Upper lobe of left lung (tissue), 6 donors: ENCODE data around the gene DST. TPM values are rescaled to one million over a fixed set of nuclear protein-coding genes. Genes with fewer than 3 reads are reported as not detected.
A peak's percentile ranks its signal among the peaks of the same experiment; 100 is the strongest.

Source experiments
- ATAC-seq, 2 donors: fragments of 200-7000 bp; cut with Tn5 transposase; one replicate each; pipeline ENCODE4 v1.9.1; 2022; ENCODE audit warnings: mild to moderate bottlenecking in 2 of 2, moderate library complexity in 2 of 2; ENCODE audit not compliant: low FRiP score in 2 of 2
- DNase-seq, 2 donors: peaks; one replicate each; pipeline ENCODE4 v3.0.0-alpha.2; 2019 to 2020
- H3K27ac ChIP-seq, 4 donors: fragments of 200-600 bp; sonication (generic); one replicate each; pipeline ENCODE4 v1.5.1; 2016 to 2019
- H3K27me3 ChIP-seq, 4 donors: fragments of 200-600 bp; sonication (generic); one replicate each; pipeline ENCODE4 v1.5.1; 2017 to 2019
- H3K36me3 ChIP-seq, 4 donors: fragments of 200-600 bp; sonication (generic); one replicate each; pipeline ENCODE4 v1.5.1; 2016 to 2019
- H3K4me1 ChIP-seq, 4 donors: fragments of 200-600 bp; sonication (generic); one replicate each; pipeline ENCODE4 v1.5.1; 2018 to 2019
- H3K4me3 ChIP-seq, 4 donors: fragments of 200-600 bp; sonication (generic); one replicate each; pipeline ENCODE4 v1.5.1; 2017 to 2019; ENCODE audit warnings: mild to moderate bottlenecking in 2 of 4, moderate library complexity in 1 of 4
- H3K9me3 ChIP-seq, 4 donors: fragments of 200-600 bp; sonication (generic); one replicate each; pipeline ENCODE4 v1.5.1; 2018 to 2019
- EP300 ChIP-seq, 4 donors: sonication (generic); formaldehyde crosslinking; IDR thresholded peaks; one replicate each; pipeline ENCODE4 v1.5.1; 2017; ENCODE audit warnings: antibody characterized with exemption in 4 of 4, control low read depth in 2 of 4
- POLR2A ChIP-seq, 4 donors: fragments of 450-650 bp; IDR thresholded peaks; one replicate each; pipeline ENCODE4 v1.5.1; 2016 to 2017; ENCODE audit warnings: antibody characterized with exemption in 4 of 4, mild to moderate bottlenecking in 2 of 4
- POLR2AphosphoS5 ChIP-seq, 2 donors: sonication (generic); formaldehyde crosslinking; IDR thresholded peaks; one replicate each; pipeline ENCODE4 v1.5.1; 2017; ENCODE audit warnings: antibody characterized with exemption in 2 of 2
- WGBS, 2 donors: methylation state at CpG; one replicate each; pipeline ENCODE4 v1.1.5; 2017 to 2018; 5-methylcytosine and 5-hydroxymethylcytosine counted together
- total RNA-seq, 6 donors: library from RNA; depleted of rRNA in 4 of 6; stranded (reverse); fragments of >200 nt in 4 of 6; gene quantifications; one replicate each; pipeline versions ENCODE4 v1.1.0 to v1.2.1, GENCODE V29; 2016 to 2021
- TF ChIP-seq, protein P1 (sequence below), 6 experiments: fragments of 450-650 bp in 4 of 6; fragments of 200-600 bp in 2 of 6; sonication (generic) in 2 of 6; IDR thresholded peaks; one replicate each; pipeline ENCODE4 v1.5.1; 2016 to 2019; ENCODE audit warnings: antibody characterized with exemption in 6 of 6
- donor health status: DM: no; HTN: no; CAD: no; lungs with moderate emphysema.
- donor health status: DM: no; HTN: yes; CAD: no; lungs with severe emphysema.

The DST gene
- total RNA-seq, 6 donors from 2014 or later: 241 to 477 (median 341) TPM

DNA sequence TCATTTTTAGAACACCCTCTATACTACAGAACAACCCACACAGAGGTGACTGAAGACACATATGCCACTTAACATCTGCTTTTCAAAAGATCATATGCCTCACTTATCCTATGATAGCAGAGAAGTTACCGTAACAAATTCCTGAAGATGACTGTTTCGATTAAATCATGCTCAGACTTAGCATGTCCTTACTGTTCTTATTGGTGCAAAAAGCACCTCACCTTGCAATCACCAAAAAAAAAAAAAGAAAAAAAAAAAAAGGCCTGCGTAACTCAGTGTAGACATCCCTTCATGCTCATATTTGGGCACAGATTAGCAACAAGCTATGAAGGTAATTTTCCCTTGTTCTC is 17.7 kb upstream of the DST start:
- no peak overlapping the region for H3K4me3 ChIP-seq
- TF ChIP-seq POLR2A (IDR thresholded peaks at IDR 0.05): no peak
- no peak for TF ChIP-seq EP300 (IDR thresholded peaks at IDR 0.05)
- no peaks in the 10 kb centered on the region for H3K27me3 ChIP-seq
- no peaks in the 10 kb centered on the region for H3K9me3 ChIP-seq
- no peak overlapping the region for H3K27ac ChIP-seq
- no peaks in the 10 kb centered on the region for H3K36me3 ChIP-seq
- WGBS, 2 donors: 85 to 93% methylated on average over 3 of the region's 3 CpGs
- peaks cover 0 to 7% (median 3%) of the 10 kb centered on the region in 4 donors for H3K4me1 ChIP-seq
- ATAC-seq: no peak
- no peak for DNase-seq

DNA sequence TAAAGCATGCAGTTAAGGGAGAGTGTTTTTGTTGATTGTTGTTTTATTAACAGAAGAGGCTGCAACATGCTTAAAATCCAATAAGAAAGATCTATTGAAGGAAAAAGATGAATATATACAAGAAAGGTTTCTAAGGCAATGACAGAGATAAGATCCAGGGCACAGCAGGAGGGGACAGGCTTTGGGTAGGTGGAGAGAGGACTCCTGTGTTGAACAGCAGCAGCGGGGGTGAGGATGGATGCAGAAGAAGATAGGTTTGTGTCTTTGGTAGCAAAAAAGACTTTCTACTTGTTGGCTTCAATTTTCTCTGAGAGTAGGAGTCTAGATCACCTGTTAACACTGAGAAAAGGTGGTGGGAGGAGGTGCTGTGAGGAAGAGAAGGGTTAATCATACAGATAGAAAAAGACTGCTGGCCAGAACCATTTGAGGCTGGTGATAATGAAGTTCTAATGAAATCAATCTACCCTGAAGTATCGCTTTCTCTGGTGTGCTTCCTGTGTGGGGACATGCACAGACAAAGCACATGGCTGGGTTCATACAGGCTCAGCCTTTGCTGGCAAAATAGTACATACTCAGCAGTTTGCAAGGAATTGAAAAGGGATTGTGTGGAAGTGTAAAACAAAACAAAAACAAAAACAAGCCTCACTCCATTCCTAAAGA is 17.2 kb upstream of the DST start:
- Histone ChIP-seq H3K27me3 (no peaks in the 10 kb centered on the region), H3K9me3 (no peaks in the 10 kb centered on the region), H3K27ac (peak overlapping the region in 1 of 4 donors; percentile 31), H3K36me3 (no peaks in the 10 kb centered on the region), H3K4me1 (peaks cover 0 to 7% (median 3%) of the 10 kb centered on the region in 4 donors), H3K4me3 (no peak overlapping the region)
- no peak for DNase-seq
- no peak for TF ChIP-seq POLR2A (IDR thresholded peaks at IDR 0.05)
- TF ChIP-seq, protein P1, sequence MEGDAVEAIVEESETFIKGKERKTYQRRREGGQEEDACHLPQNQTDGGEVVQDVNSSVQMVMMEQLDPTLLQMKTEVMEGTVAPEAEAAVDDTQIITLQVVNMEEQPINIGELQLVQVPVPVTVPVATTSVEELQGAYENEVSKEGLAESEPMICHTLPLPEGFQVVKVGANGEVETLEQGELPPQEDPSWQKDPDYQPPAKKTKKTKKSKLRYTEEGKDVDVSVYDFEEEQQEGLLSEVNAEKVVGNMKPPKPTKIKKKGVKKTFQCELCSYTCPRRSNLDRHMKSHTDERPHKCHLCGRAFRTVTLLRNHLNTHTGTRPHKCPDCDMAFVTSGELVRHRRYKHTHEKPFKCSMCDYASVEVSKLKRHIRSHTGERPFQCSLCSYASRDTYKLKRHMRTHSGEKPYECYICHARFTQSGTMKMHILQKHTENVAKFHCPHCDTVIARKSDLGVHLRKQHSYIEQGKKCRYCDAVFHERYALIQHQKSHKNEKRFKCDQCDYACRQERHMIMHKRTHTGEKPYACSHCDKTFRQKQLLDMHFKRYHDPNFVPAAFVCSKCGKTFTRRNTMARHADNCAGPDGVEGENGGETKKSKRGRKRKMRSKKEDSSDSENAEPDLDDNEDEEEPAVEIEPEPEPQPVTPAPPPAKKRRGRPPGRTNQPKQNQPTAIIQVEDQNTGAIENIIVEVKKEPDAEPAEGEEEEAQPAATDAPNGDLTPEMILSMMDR (IDR thresholded peaks at IDR 0.05): no peak
- TF ChIP-seq POLR2AphosphoS5 (IDR thresholded peaks at IDR 0.05): no peak
- TF ChIP-seq EP300 (IDR thresholded peaks at IDR 0.05): no peak
- ATAC-seq: no peak
- 77% methylated on average over 2 of the region's 2 CpGs for WGBS, 2 donors

DNA sequence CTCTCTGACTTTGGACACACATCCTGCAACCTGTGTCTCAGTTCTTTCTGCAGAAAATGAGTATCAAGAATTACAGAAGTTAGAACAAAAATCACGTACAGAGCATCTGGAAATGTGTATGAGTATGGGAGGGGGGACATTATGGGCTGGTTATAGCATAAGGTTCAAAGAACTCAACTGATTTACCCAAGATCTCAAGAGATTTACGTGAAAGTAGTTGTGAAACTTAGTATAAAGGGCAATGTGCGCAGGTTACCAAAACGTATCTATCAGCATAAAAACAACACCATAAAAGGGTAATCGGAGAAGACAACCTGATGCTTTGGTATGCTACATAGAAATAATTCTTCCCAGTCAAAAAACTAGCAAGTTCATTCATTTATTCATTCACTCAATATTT is 15.6 kb upstream of the DST start:
- peaks cover 0 to 7% (median 5%) of the 10 kb centered on the region in 4 donors for H3K4me1 ChIP-seq
- ATAC-seq: no peak
- H3K4me3 ChIP-seq: no peak overlapping the region
- no peak for TF ChIP-seq POLR2AphosphoS5 (IDR thresholded peaks at IDR 0.05)
- TF ChIP-seq EP300 (IDR thresholded peaks at IDR 0.05): no peak
- TF ChIP-seq POLR2A (IDR thresholded peaks at IDR 0.05): no peak
- TF ChIP-seq, protein P1 (IDR thresholded peaks at IDR 0.05): no peak
- no peaks in the 10 kb centered on the region for H3K36me3 ChIP-seq
- no peak overlapping the region for H3K27ac ChIP-seq
- no peaks in the 10 kb centered on the region for H3K27me3 ChIP-seq
- H3K9me3 ChIP-seq: no peaks in the 10 kb centered on the region
- DNase-seq: no peak
- 88 to 89% methylated on average over 5 of the region's 5 CpGs for WGBS, 2 donors

DNA sequence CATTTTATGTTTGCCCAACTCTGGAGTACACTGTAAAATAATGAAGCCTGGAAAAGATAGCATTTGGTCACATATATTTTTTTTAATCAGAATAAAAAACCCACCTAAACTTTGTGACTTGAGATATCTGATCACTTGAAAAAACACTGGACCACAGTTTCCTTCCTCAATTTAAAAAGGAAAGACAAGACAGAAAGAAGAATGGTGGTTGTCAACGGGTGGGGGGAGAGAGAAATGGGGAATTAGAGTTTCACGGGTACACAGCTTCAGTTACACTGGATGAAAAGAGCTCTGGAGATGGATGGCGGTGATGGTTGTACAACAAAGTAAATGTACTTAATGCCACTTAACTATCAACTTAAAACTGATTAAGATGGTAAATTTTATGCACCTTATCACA is 14.7 kb upstream of the DST start:
- Histone ChIP-seq H3K4me3 (no peak overlapping the region), H3K9me3 (no peaks in the 10 kb centered on the region), H3K27me3 (no peaks in the 10 kb centered on the region), H3K36me3 (no peaks in the 10 kb centered on the region), H3K27ac (no peak overlapping the region), H3K4me1 (peaks cover 0 to 10% (median 8%) of the 10 kb centered on the region in 4 donors)
- ATAC-seq (no peak), DNase-seq (no peak)
- no peak for TF ChIP-seq POLR2A (IDR thresholded peaks at IDR 0.05)
- TF ChIP-seq POLR2AphosphoS5 (IDR thresholded peaks at IDR 0.05): no peak
- 48 to 50% methylated on average over 3 of the region's 3 CpGs for WGBS, 2 donors

DNA sequence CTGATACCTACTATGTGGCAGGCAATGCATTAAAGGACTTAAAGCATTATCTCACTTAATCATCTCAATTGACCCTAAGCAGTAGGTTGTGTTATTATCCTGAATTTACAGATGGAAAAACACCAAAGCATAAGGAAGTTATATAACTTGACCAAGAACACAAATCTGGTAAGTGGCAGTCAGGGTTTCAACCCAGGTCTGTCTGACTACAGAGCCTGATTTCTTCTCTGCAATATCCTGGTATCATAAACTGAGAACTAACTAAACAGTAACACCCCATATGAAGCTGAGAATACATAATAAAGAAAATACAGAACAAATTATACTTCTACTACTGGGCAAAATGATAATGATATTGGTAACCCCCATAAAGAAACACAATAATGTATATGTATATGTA is 13.8 kb upstream of the DST start:
- ATAC-seq (no peak), DNase-seq (no peak)
- H3K36me3 ChIP-seq: no peaks in the 10 kb centered on the region
- TF ChIP-seq, protein P1 (IDR thresholded peaks at IDR 0.05): no peak
- TF ChIP-seq POLR2A (IDR thresholded peaks at IDR 0.05) (no peak), POLR2AphosphoS5 (IDR thresholded peaks at IDR 0.05) (no peak), EP300 (IDR thresholded peaks at IDR 0.05) (no peak)
- H3K27me3 ChIP-seq: no peaks in the 10 kb centered on the region
- no peak overlapping the region for H3K4me3 ChIP-seq
- H3K4me1 ChIP-seq: peaks cover 0 to 12% (median 8%) of the 10 kb centered on the region in 4 donors
- peak overlapping the region in 1 of 4 donors; percentile 14 for H3K27ac ChIP-seq
- no peaks in the 10 kb centered on the region for H3K9me3 ChIP-seq

DNA sequence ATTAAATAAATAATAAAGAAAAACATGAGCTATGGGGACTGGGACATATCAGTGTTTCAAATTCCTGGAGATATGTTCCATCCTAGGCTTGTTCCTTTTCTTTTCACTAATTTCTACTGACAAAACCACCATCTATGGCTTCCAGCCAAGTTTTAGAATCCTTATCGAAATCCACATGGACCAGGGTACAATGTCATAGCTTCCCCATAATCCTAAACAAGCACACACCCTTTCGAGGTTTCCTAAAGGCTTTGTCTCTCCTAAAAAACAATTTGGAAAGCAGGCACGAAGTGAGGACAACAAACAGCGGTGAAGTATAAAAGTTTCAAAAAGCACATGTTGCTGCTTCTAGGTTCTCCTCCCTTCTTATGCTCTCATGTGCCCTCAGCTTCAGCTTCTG is 13.3 kb upstream of the DST start:
- Histone ChIP-seq H3K4me1 (peaks cover 0 to 12% (median 8%) of the 10 kb centered on the region in 4 donors), H3K4me3 (no peak overlapping the region), H3K36me3 (no peaks in the 10 kb centered on the region), H3K9me3 (no peaks in the 10 kb centered on the region), H3K27ac (peak overlapping the region in 2 of 4 donors; percentile 2 to 14), H3K27me3 (no peaks in the 10 kb centered on the region)
- 47 to 65% methylated on average over 4 of the region's 4 CpGs for WGBS, 2 donors
- ATAC-seq (no peak), DNase-seq (no peak)
- TF ChIP-seq POLR2A (IDR thresholded peaks at IDR 0.05): no peak
- TF ChIP-seq, protein P1 (IDR thresholded peaks at IDR 0.05): no peak
- TF ChIP-seq POLR2AphosphoS5 (IDR thresholded peaks at IDR 0.05): no peak
- TF ChIP-seq EP300 (IDR thresholded peaks at IDR 0.05): no peak
